ENCODE measurements around the gene CACNB4.
"Not testable (repeated sequence)": the region's sequence is repeated elsewhere in the genome, so short reads cannot be mapped to it uniquely, and the experiment has no call there.

CACNB4 gene

GRCh38 chr2:151794422-151794821 lies 304.4 kb downstream of the CACNB4 start:
- DNase-seq; in situ Hi-C loops (cut with HindIII; ENCODE audit: low pct_ligation_motif_present, low pct_unique_long_range_greater_than_20kb, low sequenced_read_pairs): not testable (repeated sequence)

- in situ Hi-C loops (cut with HindIII; ENCODE audit: low pct_ligation_motif_present, low pct_unique_long_range_greater_than_20kb, low sequenced_read_pairs) = no loop called here
- DNase-seq = no peak
Measured at GRCh38 chr2:151793123-151793522, 305.7 kb downstream of the CACNB4 start.

DNA sequence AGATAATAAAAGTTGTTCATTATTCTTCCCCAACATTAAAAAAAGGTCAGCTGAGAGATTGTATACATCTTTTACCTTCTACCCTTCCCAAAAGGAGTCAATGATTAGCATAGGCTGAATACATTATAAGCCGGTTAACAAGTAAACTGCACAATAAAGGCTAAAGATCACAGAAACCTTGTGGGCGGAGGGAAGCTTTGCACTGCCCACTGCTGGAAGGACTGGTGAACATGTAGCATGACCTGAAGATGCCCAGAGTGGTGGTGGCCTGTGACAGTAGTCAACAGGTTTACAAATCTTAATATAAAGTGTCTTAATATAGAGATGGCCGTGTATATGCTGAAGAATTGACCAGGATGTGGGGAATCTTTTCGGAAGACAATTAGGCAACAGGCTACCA lies 306.3 kb downstream of the CACNB4 start:
- in situ Hi-C loops (cut with HindIII; ENCODE audit: low pct_ligation_motif_present, low pct_unique_long_range_greater_than_20kb, low sequenced_read_pairs) = no loop called here
- DNase-seq = no peak

GRCh38 chr2:151791545-151791944 lies 307.3 kb downstream of the CACNB4 start:
- in situ Hi-C loops (cut with HindIII; ENCODE audit: low pct_ligation_motif_present, low pct_unique_long_range_greater_than_20kb, low sequenced_read_pairs) = no loop called here
- no peak for DNase-seq

- no peak for DNase-seq
- in situ Hi-C loops (cut with HindIII; ENCODE audit: low pct_ligation_motif_present, low pct_unique_long_range_greater_than_20kb, low sequenced_read_pairs) = no loop called here
Measured at GRCh38 chr2:151790689-151791088, 308.2 kb downstream of the CACNB4 start.

DNA sequence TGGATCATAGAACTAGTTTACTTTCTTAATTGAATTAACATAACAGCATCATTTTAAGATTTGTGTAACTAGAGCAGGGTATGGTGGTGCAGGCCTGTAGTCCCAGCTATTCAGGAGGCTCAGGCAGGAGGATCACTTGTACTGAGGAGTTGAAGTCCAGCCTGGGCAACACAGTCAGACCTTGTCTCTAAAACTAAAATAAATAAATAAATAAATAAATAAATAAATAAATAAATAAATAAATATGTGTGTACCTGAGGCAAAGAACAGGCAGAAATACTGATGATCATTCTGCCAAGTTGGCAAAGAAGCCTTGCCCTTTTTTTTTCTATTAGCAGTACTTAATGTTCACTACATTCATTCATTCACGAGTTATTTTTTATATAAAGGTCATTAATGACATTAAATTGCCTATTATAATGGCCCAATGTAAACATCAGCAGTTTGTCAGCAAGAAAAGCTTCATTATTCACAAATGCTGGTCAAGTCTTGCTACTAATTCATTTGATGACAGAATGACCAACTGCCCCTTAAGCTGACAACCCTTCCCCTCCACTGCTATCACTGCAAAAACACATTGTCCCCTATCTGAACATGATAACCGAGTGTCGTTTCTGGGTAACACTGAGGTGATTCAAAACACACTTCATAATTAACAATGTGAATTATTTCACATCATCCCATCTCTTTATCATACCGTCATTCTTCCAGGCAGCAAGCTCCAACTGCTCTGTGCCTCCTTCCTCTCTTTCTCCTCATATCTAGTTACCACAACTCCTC lies 309.6 kb downstream of the CACNB4 start:
- DNase-seq = no peak
- in situ Hi-C loops (cut with HindIII; ENCODE audit: low pct_ligation_motif_present, low pct_unique_long_range_greater_than_20kb, low sequenced_read_pairs) = no loop called here

GRCh38 chr2:151786483-151786882 lies 312.4 kb downstream of the CACNB4 start:
- in situ Hi-C loops (cut with HindIII; ENCODE audit: low pct_ligation_motif_present, low pct_unique_long_range_greater_than_20kb, low sequenced_read_pairs) = no loop called here
- DNase-seq = no peak

GRCh38 chr2:151786077-151786476 lies 312.8 kb downstream of the CACNB4 start:
- in situ Hi-C loops (cut with HindIII; ENCODE audit: low pct_ligation_motif_present, low pct_unique_long_range_greater_than_20kb, low sequenced_read_pairs) = no loop called here
- DNase-seq = no peak

DNA sequence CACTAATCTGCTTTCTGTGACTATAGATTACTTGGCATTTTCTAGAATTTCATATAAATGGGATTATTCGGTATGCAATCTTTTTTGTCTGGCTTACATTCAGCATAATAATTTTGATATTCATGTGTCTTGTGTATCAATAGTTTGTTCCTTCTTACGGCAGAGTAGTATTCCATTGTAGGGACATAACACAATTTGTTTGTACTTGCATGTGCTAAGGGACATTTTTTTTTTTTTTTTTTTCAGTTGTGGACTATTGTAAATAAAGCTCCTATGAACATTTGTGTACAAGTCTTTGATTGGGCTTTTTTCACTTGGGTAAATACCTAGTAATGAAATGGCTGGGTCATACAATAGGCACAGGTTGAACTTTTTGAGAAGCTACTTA lies 315.7 kb downstream of the CACNB4 start:
- in situ Hi-C loops (cut with HindIII; ENCODE audit: low pct_ligation_motif_present, low pct_unique_long_range_greater_than_20kb, low sequenced_read_pairs) = no loop called here
- DNase-seq = no peak

Measured in ACHN (cell line).